KMS-11 (cell line): ENCODE measurements around the gene TSPAN31.

Experiments used
- H2AFZ ChIP-seq: fragments of 200-600 bp; sonication (generic); 2 replicates; pipeline ENCODE4 v1.6.1; 2016; ENCODE audit warnings: antibody characterized with exemption, mixed run types, low read depth
- H3K27ac ChIP-seq: fragments of 200-600 bp; sonication (generic); 2 replicates; pipeline ENCODE4 v1.6.1; 2016; ENCODE audit warnings: mild to moderate bottlenecking, mixed run types
- H3K27me3 ChIP-seq: fragments of 200-600 bp; sonication (generic); 2 replicates; pipeline ENCODE4 v1.6.1; 2017; ENCODE audit warnings: mild to moderate bottlenecking, low read depth, mixed run types, moderate library complexity; ENCODE audit not compliant: insufficient read depth
- H3K36me3 ChIP-seq: fragments of 200-600 bp; sonication (generic); 2 replicates; pipeline ENCODE4 v1.6.1; 2017; ENCODE audit warnings: mild to moderate bottlenecking, mixed run types; ENCODE audit not compliant: insufficient read depth
- H3K4me1 ChIP-seq: fragments of 200-600 bp; sonication (generic); 2 replicates; pipeline ENCODE4 v1.6.1; 2016; ENCODE audit warnings: mild to moderate bottlenecking, low read depth, mixed run types; ENCODE audit not compliant: poor library complexity, severe bottlenecking
- H3K4me2 ChIP-seq: fragments of 200-600 bp; sonication (generic); 2 replicates; pipeline ENCODE4 v1.7.0; 2016; ENCODE audit warnings: mild to moderate bottlenecking, mixed run types
- H3K4me3 ChIP-seq: fragments of 200-600 bp; sonication (generic); IDR thresholded peaks from 2 replicates; pipeline ENCODE4 v1.6.1; 2017; ENCODE audit warnings: low read depth, low read length, mixed read lengths; ENCODE audit not compliant: insufficient read depth
- H3K79me2 ChIP-seq: fragments of 200-600 bp; sonication (generic); 2 replicates; pipeline ENCODE4 v1.6.1; 2016; ENCODE audit warnings: low read depth, mixed run types; ENCODE audit not compliant: insufficient read depth
- H3K9ac ChIP-seq: fragments of 200-600 bp; sonication (generic); 2 replicates; pipeline ENCODE4 v1.6.1; 2016; ENCODE audit warnings: mild to moderate bottlenecking, mixed run types
- H4K20me1 ChIP-seq: fragments of 200-600 bp; sonication (generic); 2 replicates; pipeline ENCODE4 v1.6.1; 2016; ENCODE audit warnings: mild to moderate bottlenecking, mixed run types; ENCODE audit not compliant: insufficient read depth
- TF ChIP-seq, protein P1 (sequence below): fragments of 200-600 bp; sonication (generic); conservative IDR thresholded peaks from 2 replicates; pipeline ENCODE4 v1.6.1; 2017; ENCODE audit warnings: low read depth, mild to moderate bottlenecking, antibody characterized with exemption, low read length, moderate library complexity, mixed read lengths

Gene TSPAN31

DNA sequence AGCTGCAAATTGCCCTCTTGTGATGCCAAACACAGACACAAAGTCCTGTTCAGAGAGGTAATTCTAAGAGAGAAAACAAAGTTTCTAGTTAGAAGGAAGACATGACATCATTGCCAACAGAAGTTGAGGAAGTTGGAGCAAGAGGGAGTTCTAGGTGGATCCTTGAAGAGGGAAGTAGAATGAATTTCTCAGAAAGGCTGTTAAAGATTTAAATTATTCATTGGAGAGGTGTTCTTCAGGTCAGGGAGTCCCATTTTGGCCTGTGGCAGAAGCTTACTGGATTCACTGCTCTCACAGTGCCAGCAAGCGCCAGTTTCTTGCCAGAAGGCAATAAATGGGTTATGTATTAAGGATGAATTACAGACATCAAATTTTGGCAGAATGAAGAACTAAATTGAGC lies 53.1 kb downstream of the TSPAN31 start:
- TF ChIP-seq, protein P1, sequence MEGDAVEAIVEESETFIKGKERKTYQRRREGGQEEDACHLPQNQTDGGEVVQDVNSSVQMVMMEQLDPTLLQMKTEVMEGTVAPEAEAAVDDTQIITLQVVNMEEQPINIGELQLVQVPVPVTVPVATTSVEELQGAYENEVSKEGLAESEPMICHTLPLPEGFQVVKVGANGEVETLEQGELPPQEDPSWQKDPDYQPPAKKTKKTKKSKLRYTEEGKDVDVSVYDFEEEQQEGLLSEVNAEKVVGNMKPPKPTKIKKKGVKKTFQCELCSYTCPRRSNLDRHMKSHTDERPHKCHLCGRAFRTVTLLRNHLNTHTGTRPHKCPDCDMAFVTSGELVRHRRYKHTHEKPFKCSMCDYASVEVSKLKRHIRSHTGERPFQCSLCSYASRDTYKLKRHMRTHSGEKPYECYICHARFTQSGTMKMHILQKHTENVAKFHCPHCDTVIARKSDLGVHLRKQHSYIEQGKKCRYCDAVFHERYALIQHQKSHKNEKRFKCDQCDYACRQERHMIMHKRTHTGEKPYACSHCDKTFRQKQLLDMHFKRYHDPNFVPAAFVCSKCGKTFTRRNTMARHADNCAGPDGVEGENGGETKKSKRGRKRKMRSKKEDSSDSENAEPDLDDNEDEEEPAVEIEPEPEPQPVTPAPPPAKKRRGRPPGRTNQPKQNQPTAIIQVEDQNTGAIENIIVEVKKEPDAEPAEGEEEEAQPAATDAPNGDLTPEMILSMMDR = no peak
- Histone ChIP-seq H3K79me2 (no peaks in the 10 kb centered on the region), H3K27ac (no peak overlapping the region), H3K4me3 (no peak overlapping the region), H3K36me3 (peaks cover 9% of the 10 kb centered on the region; the same call in 1 of the 2 replicates), H3K4me2 (no peak overlapping the region), H3K4me1 (no peaks in the 10 kb centered on the region), H3K9ac (no peak overlapping the region), H2AFZ (no peak overlapping the region), H4K20me1 (no peaks in the 10 kb centered on the region), H3K27me3 (no peaks in the 10 kb centered on the region)
